ENCODE data around the gene AGAP2. TPM values are rescaled to one million over a fixed set of nuclear protein-coding genes. Genes with fewer than 3 reads are reported as not detected.

Gene AGAP2
- total and polyA plus RNA-seq, 2 of the 13 experiments (the other 11 are each of a cell fraction or from before 2014, with no cell fraction given): 0.38 to 0.45 TPM

DNA sequence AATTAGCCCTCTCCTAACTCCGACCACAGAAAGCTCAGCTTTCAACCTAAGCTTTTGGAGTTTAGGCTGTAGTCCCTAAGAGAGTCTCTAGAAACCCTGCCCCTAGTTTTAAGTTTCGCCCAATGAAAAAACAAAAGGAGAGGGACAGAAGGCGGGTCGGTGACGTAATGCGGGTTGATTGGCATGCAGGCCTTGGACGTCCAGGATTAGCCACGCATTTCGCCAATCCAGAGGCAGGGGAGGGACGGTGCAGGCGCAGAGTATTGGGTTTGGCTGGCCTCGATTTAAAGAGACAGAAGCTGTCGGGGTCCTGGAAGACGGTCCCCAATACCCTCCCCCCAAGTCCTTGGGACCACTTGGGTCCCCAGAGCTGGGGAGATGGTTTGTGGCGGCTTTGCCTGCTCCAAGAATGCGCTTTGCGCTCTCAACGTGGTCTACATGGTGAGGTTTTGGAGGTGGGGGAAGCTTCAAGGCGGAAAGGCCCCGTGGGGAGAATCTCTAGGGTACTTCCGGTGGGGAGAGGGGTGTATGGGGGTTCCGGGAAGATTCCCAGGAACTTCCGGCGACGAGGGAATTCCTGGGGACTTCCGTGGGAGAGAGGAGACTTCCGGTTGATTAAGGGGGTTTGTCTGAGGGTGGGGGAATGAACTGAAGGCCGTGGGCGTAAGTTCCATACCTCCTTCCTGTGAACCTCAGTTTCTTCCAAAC lies 6.4 kb upstream of the AGAP2 start, which contains the start of gene TSPAN31 (continued):
- TF ChIP-seq LCORL (IDR thresholded peaks at IDR 0.05) (no peak), LCORL (CRISPR knock-in tag; IDR thresholded peaks at IDR 0.05) (no peak), FLYWCH1 (CRISPR knock-in tag; IDR thresholded peaks at IDR 0.05) (no peak), MYC (CRISPR knock-in tag; IDR thresholded peaks at IDR 0.05; ENCODE audit: borderline replicate concordance) (no peak)

DNA sequence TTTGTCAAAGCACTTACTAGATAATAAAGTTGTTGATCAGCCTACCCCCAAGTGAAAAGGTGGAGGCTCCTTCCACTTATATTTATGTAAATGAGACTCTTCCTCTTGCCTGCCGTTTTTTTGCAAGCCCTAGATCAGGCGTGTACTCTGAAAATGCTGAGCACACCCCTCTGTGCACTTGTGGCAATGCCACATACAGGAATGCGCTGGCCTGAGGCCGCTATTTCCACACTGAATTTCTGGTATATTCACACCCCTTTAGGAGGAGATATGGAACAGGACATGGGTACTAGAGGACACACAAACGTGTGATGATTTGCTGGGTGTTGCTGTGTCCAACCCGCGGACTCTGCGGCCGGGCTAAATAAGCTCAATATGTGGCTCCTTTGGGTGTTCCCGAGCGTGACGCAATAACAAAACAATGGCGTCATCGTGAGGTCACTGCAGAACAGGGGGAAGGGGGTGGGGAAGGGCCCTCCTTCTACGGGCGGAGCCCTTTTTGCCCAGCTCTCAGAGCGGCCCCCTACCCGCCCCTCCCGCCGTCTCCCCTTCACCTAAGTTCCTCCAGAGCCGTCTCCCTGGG lies 5.7 kb upstream of the AGAP2 start:
- H3K4me2 ChIP-seq (ENCODE audit: low read depth, low read length): peak overlapping the region; percentile 96
- no peaks in the 10 kb centered on the region for H4K20me1 ChIP-seq (ENCODE audit: insufficient read depth, low read length)
- TSS peak; percentile 32 for BruUV-seq (replicated peaks)
- peak overlapping the region; percentile 94 for H3K27ac ChIP-seq (ENCODE audit: extremely low read length, insufficient read depth, low read length)
- H3K79me2 ChIP-seq (ENCODE audit: insufficient read depth, low read length): peaks cover 10% of the 10 kb centered on the region
- 2% methylated on average over 12 of the region's 21 CpGs for WGBS (ENCODE audit: low lambda C conversion rate)
- ATAC-seq (peak; percentile 29), FAIRE-seq (no peak), DNase-seq (ENCODE audit: low spot score) (no peak)
- POLR2A ChIA-PET: interaction anchor here (0.5 to 2.6 kb wide), 12 partner anchors 9 to 224 kb away, joined by 3 to 29 read pairs (median 6); partner anchors contain the start of genes CTDSP2, DDIT3, EEF1AKMT3 and METTL1
- peaks cover 39% of the 10 kb centered on the region for H3K4me1 ChIP-seq (ENCODE audit: insufficient read depth, low read length)
- no peaks in the 10 kb centered on the region for H3K9me3 ChIP-seq (ENCODE audit: low read length)
- peak overlapping the region; percentile 63 to 80 (median 71) for H3K4me3 ChIP-seq (replicated peaks in 1 of 3; ENCODE audit: insufficient read depth in 1 of 3, low read depth in 2 of 3, low read length in 3 of 3)
- intact Hi-C loops (cut with micrococcal nuclease; ENCODE audit: unreplicated experiment): loop anchor here (1.0 kb wide), 1 partner anchor 8 kb away; the partner anchor contains the start of gene CDK4
- H2AFZ ChIP-seq (ENCODE audit: low read length): no peak overlapping the region
- in situ Hi-C loops (cut with HindIII; ENCODE audit: extremely low pct_ligation_motif_present, low pct_unique_long_range_greater_than_20kb): no loop called here
- peak overlapping the region; percentile 94 for H3K9ac ChIP-seq (ENCODE audit: insufficient read depth, low read depth, low read length)
- CTCF ChIA-PET (ENCODE audit: low intra/inter-chr PET ratio, low total read pairs): no interaction called here
- peaks cover 3 to 31% of the 10 kb centered on the region in 2 experiments; a peak in 4 of 5 replicates for H3K36me3 ChIP-seq (replicated peaks in 1 of 2; ENCODE audit: control insufficient read depth in 1 of 2, insufficient read depth in 2 of 2, low read length in 2 of 2)
- H3K27me3 ChIP-seq (ENCODE audit: control insufficient read depth in 1 of 2, insufficient read depth in 2 of 2, low read length in 2 of 2): peaks cover 3 to 16% of the 10 kb centered on the region in 2 experiments; a peak in 3 of 5 replicates
- TF ChIP-seq, protein P1, sequence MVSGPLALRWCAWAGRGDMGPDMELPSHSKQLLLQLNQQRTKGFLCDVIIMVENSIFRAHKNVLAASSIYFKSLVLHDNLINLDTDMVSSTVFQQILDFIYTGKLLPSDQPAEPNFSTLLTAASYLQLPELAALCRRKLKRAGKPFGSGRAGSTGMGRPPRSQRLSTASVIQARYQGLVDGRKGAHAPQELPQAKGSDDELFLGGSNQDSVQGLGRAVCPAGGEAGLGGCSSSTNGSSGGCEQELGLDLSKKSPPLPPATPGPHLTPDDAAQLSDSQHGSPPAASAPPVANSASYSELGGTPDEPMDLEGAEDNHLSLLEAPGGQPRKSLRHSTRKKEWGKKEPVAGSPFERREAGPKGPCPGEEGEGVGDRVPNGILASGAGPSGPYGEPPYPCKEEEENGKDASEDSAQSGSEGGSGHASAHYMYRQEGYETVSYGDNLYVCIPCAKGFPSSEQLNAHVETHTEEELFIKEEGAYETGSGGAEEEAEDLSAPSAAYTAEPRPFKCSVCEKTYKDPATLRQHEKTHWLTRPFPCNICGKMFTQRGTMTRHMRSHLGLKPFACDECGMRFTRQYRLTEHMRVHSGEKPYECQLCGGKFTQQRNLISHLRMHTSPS (CRISPR knock-in tag; IDR thresholded peaks at IDR 0.05; ENCODE audit: low read depth): no peak
- no peak for TF ChIP-seq ZNF781 (CRISPR knock-in tag; IDR thresholded peaks at IDR 0.05; ENCODE audit: borderline replicate concordance, not compliant biosample characterization)
- peak; percentile 95 for TF ChIP-seq CREB1 (IDR thresholded peaks at IDR 0.05)
- peak; percentile 97; the same call in 1 of the 2 replicates for TF ChIP-seq CREB1 (CRISPR knock-in tag; IDR thresholded peaks at IDR 0.05)
- TF ChIP-seq, protein P2, sequence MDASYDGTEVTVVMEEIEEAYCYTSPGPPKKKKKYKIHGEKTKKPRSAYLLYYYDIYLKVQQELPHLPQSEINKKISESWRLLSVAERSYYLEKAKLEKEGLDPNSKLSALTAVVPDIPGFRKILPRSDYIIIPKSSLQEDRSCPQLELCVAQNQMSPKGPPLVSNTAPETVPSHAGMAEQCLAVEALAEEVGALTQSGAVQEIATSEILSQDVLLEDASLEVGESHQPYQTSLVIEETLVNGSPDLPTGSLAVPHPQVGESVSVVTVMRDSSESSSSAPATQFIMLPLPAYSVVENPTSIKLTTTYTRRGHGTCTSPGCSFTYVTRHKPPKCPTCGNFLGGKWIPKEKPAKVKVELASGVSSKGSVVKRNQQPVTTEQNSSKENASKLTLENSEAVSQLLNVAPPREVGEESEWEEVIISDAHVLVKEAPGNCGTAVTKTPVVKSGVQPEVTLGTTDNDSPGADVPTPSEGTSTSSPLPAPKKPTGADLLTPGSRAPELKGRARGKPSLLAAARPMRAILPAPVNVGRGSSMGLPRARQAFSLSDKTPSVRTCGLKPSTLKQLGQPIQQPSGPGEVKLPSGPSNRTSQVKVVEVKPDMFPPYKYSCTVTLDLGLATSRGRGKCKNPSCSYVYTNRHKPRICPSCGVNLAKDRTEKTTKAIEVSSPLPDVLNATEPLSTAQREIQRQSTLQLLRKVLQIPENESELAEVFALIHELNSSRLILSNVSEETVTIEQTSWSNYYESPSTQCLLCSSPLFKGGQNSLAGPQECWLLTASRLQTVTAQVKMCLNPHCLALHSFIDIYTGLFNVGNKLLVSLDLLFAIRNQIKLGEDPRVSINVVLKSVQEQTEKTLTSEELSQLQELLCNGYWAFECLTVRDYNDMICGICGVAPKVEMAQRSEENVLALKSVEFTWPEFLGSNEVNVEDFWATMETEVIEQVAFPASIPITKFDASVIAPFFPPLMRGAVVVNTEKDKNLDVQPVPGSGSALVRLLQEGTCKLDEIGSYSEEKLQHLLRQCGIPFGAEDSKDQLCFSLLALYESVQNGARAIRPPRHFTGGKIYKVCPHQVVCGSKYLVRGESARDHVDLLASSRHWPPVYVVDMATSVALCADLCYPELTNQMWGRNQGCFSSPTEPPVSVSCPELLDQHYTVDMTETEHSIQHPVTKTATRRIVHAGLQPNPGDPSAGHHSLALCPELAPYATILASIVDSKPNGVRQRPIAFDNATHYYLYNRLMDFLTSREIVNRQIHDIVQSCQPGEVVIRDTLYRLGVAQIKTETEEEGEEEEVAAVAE (CRISPR knock-in tag; IDR thresholded peaks at IDR 0.05; ENCODE audit: borderline replicate concordance): no peak
- TF ChIP-seq SIN3A (IDR thresholded peaks at IDR 0.05; ENCODE audit: borderline replicate concordance, low read depth, low read length): 0 out of 2 replicates have a peak, but pooled peaks have one; percentile 15
- TF ChIP-seq GABPB1 (CRISPR knock-in tag; IDR thresholded peaks at IDR 0.05): no peak
- TF ChIP-seq FIP1L1 (IDR thresholded peaks at IDR 0.05; ENCODE audit: borderline replicate concordance, insufficient read depth, low read depth, low read length): no peak
- TF ChIP-seq RCOR2 (CRISPR knock-in tag; IDR thresholded peaks at IDR 0.05): peak; percentile 12; the same call in 1 of the 2 replicates
- TF ChIP-seq ZNF891 (CRISPR knock-in tag; IDR thresholded peaks at IDR 0.05): no peak
- TF ChIP-seq ZNF75D (CRISPR knock-in tag; IDR thresholded peaks at IDR 0.05; ENCODE audit: borderline replicate concordance): no peak
- no peak for TF ChIP-seq ZNF879 (CRISPR knock-in tag; IDR thresholded peaks at IDR 0.05)
